Right ventricle myocardium superior (tissue), 1 donor: ENCODE data around the gene TCEAL7. TPM values are rescaled to one million over a fixed set of nuclear protein-coding genes. Genes with fewer than 3 reads are reported as not detected.
"Not testable (repeated sequence)": the region's sequence is repeated elsewhere in the genome, so short reads cannot be mapped to it uniquely, and the experiment has no call there.

Experiments used
- ATAC-seq: fragments of 200-7000 bp; cut with Tn5 transposase; one replicate; pipeline ENCODE4 v1.9.1; 2020; ENCODE audit warnings: mild to moderate bottlenecking; ENCODE audit not compliant: poor library complexity
- DNase-seq: peaks from one replicate; pipeline ENCODE4 v3.0.0-alpha.2; 2020
- intact Hi-C: fragments of 100-400 bp; cut with DNase I; formaldehyde crosslinking; loops from one replicate; pipeline ENCODE4 v1.11.2; 2022
- long read RNA-seq: library from polyadenylated mRNA; unstranded; transcript quantifications from one replicate; pipeline ENCODE4 v2.0.0, GENCODE V29; 2021
- total RNA-seq: library from RNA; stranded (reverse); fragmentation: NEBNext Ultra II Directional; extraction: Animal tissue kit (Norgen Biotek cat#: 25700); gene quantifications from one replicate; pipeline ENCODE4 v1.2.1, GENCODE V29; 2021
- donor health status: DM: no; HTN: yes; CAD: no; lungs with severe emphysema.

The TCEAL7 gene, protein sequence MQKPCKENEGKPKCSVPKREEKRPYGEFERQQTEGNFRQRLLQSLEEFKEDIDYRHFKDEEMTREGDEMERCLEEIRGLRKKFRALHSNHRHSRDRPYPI
- total RNA-seq = 1.7 TPM
- long read RNA-seq, partial matches to known transcripts = 2 of 3 reads
- long read RNA-seq, other reads (novel, unspliced or antisense) = 0 of 3 reads

DNA sequence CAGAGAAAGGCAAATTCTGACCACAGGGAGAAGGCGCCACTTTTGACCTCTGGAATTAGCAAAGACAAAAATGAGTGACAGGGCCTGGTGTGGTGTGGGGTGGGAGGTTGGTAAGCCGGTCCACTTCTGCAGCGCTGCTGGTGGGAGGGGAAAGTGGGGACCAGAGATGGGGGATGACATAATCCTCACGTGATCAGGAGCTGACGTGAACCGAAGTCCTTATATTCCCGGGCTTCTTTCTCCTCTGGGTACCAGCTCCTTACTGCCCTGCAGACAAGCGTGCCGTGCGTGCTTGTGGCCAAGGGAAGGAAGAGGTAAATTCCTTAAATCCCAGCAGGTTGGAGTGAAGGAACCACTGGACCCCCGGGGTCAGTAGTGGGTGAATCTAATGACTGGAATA, at the start of gene TCEAL7:
TSS of gene TCEAL7 (plus strand) at position 249 of the 400 bp plus-strand sequence. CDS start 1,165 bp downstream, outside the sequence.
- intact Hi-C loops = no loop called here
- peak; percentile 67 for ATAC-seq
- peak; percentile 57 for DNase-seq

DNA sequence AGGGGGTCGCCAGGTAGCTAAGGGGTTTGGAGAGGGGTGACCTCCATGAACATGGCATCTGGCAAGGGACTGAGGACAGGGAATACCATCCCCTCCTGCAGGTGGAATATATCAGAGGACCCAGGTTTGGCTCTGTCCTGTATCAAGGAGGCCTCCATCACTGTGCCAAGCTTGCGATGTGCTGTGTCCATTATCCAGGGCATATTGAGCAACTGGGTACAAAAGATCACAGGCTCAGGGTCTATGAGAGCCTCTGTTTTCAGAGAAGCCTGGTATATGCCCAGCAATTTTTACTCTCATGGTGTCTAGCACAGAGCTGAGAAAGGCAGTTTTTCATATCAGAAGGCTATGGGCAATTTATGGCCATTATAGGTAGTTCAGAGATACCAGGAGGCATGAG, 36.9 kb upstream of the TCEAL7 start:
- ATAC-seq (no peak), DNase-seq (no peak)
- intact Hi-C loops = no loop called here

DNA sequence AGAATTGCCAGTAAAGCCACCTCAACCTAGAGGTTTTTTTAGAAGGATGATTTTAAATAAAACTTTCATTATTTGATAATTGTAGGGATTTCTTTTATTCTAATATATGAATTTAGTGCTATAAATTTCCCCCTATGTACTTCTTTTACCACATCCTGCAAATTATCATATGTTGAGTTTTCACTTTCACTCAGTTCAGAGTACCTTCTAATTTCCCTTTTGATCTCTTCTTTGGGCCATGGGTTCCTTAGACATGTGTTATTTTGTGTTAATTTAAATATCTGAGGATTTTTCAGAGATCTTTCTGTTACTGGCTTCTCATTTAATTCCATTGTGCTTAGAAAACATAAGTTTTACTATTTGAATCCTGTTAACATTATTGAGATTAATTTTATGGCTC, 25.3 kb upstream of the TCEAL7 start:
- ATAC-seq (no peak), DNase-seq (no peak)
- intact Hi-C loops = no loop called here

DNA sequence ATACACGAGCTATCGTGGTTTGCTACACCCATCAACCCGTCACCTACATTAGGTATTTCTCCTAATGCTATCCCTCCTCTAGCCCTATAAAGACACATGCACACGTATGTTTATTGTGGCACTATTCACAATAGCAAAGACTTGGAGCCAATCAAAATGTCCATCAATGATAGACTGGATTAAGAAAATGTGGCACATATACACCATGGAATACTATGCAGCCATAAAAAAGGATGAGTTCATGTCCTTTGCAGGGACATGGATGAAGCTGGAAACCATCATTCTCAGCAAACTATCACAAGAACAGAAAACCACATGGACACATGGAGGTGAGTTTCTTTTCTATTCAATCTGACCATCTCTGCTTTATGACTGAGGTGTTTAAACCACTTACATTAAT, 24.4 kb upstream of the TCEAL7 start:
- ATAC-seq, DNase-seq, intact Hi-C loops: not testable (repeated sequence)

DNA sequence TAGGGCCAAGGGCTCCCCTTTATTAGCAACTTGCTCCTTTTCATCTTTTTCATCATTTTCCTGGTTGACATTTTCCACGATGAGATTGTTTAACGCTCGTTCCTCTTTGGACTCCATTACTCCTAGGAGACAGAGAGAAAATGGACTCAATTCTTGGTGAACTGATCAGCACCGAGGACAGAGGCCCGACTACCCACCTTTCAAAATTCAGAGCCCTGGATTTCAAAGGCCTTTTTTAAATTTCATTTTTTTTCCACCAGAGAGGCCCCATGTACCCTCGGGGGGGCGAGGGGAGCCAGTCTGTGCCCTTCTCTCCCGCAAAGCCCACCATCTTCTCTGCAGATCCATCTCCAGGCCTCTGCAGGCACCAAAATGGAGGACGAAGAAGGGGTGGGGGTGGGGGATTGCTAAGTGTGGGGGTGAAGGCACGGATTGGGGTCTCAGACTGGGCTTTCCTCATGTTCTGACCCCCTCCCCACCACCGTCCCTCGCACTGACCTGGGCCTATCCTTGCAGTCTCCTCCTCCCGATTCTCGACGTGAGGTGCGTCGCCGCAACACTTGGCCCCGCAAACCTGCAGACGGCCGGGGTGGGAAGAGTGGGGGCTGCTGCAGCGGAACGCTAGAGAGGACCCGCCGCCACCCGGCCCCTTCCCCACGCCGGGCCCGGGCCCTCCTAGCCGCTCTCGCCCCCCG, 20.0 kb upstream of the TCEAL7 start:
- DNase-seq (no peak), ATAC-seq (no peak)
- intact Hi-C loops = no loop called here

DNA sequence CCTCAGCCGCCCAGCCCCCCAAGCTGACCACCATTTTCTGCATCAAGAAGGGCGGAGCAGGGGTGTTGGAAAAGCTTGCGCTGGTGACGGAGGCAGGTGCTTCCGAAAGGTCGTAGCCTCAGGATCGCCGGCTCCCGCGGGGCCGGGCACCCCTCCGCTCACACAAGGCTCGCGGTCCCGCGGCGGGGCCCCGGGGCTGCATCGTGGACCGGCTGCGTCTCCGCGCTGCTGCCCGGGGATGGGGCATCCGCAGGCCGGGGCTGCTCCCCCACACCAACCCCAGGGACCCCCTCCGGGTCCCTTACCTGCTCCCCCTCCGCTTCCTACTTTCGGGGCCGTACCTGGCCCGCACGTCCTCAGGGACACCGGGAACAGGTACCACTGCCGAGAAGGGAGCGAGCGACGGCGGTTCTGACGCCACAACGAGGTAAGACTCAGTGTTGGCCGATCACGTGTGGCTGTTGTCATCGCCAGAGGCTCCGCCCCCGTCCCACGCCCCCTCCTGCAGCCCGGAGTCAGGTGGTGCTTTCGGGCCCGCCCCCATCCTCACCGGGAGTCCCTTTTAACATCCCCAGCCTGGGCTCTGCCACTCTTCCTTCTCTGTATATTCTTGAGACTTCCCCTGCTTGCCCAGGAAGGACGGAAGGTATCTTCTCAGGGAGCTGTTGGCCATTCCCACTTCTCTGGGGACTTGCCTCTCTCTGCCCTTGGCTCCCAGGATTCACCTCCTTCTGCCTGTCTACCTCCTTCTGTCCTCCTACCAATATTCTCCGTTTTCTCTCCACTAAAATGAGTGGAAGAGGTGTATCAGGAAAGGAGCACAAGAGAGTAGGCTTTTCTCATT, 19.3 kb upstream of the TCEAL7 start, which contains the start of gene BEX2:
TSS of gene BEX2 (minus strand) at position 436 of the 844 bp plus-strand sequence. CDS start 1,014 bp downstream, outside the sequence.
- DNase-seq (peak; percentile 49), ATAC-seq (no peak)
- intact Hi-C loops = no loop called here

DNA sequence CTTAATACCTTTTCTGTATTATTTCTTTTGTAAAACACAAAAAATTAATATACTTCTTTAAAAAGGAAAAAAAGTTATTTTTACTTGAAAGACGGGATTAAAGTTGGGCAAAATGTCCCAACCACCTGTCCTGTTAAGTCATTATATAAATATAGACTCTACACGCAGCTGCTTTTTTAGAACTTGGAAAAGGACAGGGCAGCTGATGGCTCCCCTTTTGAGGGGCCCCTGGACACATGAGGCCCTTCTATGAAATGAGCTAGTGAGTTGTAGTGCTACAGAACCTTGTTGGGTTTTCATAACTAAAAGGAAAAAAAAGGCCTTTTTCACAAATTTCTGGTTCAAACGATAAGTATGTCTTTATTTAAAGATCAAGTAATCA, 18.6 kb upstream of the TCEAL7 start:
- DNase-seq (no peak), ATAC-seq (no peak)
- intact Hi-C loops = no loop called here

DNA sequence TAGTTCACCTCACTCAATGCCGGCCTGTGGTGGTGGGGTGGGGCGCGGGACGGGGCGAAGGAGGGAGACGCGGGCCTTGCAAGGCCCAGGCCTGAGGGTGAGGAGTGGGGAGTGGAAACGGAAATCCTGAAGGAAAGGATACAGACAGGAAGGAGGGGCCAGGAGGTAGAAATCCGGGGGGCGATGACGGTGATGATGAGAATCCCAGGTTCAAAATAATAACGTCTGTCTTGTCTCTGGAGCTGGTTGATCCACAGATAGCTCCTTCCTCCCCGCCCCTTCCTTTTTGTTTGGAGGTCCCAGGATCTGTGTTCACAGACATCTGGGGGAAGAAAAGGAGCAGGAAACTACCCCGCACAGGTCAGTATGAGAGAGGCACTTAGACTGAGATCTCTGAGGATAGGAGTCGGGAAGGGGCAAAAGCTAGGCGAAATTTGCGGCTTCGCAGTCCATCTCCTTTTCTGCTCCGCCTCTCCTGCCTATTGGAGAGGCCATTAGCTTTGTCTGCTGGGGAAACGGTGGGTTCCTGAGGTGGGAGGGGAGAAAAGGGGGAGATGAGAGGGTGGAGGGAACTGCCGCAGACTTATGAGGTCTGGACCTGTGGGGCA, 746 bp downstream of the TCEAL7 start:
- intact Hi-C loops = no loop called here
- no peak for ATAC-seq
- DNase-seq = no peak

DNA sequence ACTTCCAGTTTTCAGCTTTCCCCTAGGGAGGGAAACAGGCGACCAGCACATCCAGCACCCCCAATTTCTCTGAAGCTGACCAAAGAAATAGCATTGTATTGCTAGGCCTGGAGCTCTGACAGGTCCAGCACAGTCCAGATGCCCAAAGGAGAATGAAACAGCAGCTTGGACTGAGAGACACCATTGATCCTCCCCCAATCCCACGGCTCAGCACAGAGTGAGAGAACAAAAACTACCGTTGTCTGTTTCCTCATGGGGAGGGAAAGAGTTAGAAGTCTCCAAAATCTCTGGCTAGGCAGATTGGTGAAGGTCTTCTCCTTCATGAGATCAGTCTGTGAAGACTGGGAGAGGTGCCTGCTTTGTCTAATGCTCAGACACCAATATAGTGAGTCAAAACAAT, 8.6 kb downstream of the TCEAL7 start:
- intact Hi-C loops = no loop called here
- DNase-seq = no peak
- ATAC-seq = no peak

DNA sequence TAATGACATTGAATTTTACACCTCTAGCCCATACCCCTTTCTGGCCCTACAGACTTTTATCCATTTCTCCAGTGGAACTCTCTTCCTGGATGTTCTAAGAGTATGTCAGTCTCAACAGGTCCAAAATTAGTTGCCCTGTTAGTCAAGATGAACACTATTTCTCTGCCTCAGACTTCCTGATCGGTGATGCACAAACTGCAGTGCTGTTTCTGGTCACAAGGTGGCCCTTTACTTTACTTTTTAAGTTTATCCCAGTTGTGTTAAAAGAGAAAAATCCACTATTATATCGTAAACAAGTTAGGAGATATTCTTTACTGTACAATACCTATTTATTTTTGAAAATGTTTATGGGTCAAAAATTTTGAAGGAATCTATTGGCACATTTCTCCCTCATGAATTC, 13.1 kb downstream of the TCEAL7 start:
- DNase-seq (no peak), ATAC-seq (no peak)
- intact Hi-C loops = loop anchor here (5.0 kb wide), 1 partner anchor 124 kb away; no protein-coding TSS in a partner anchor

DNA sequence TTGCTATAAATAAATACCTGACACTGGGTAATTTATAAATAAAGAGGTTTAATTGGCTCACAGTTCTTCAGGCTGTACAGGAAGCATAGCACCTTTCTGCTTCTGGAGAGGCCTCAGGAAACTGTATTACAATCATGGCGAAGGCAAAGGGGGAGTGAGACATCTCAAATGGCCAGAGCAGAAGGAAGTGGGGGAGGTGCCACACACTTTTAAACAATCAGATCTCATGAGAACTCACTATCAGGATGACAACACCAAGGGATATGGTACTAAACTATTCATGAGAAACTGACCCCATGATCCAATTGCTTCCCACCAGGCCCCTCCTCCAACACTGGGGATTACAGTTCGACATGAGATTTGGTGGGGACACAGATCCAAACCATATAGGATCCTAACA, 14.6 kb downstream of the TCEAL7 start:
- DNase-seq = no peak
- intact Hi-C loops = loop anchor here (5.0 kb wide), 1 partner anchor 123 kb away; no protein-coding TSS in a partner anchor
- no peak for ATAC-seq

DNA sequence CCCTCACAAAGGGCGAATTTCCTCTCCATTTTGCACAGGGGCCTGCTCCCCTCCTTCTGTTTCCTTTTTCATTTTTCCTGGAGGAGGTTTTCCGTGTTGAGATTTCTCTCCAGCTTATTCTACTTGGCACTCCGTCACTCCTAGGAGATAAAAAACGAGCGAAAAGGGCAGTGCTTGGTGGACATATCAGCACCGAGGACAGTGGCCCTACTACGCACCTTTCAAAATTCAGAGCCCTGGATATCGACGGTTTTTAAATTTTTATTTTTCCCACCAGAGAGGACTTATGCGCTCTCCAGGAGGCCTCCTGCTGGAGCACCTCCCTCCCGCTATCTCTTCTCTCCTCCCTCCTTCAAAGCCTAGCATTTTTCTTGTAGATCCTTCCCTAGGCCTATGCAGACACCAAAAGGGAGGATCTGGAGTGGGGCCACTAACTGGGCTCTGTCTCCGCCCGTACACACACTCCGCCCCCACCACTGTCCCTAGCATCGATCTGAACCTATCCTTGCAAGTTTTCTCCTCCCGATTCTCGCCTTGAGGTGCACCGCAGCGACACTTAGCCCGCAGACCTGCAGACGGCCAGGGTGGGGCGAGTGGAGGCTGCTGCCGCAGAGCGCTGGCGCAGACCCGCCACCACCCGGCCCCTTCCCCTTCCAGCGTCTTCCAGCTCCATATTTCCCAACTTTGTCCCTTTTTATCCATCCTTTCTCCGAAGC, 17.8 kb downstream of the TCEAL7 start:
- DNase-seq (no peak), ATAC-seq (no peak)
- intact Hi-C loops = no loop called here

DNA sequence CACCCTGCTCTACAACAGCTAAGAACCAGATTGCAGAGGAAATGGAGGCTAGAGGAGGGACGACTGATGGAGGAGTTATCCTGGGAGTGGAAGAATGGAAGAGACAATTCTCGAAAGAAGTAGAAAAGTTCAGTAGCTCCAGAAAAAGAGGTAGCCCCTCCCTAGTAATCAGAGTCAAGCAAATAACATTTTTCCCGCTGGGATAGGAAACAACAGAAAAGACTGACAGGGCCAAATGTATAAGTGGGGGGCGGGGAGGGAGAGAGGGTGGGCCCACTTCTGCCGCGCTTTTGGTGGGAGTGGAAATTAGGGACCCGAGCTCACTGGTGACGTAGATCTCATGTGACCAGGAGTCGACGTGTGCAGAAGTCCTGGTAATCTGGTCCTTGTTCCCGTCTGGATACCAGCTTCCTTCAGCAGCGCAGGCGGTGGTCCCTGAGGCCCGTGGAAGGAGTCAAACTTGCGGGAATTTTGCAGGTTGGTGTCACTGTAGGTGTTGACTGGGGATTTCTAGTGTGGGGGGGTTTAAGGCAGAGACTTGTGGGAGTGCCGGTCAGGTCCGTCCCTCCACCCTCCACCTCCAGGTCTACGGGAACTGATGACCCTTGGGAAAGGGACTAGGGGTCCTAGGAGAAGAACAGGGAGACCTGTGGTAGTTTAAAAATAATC, 26.2 kb downstream of the TCEAL7 start, which contains the start of gene TCEAL9:
TSS of gene TCEAL9 (plus strand) at position 377 of the 669 bp plus-strand sequence. CDS start 1,179 bp downstream, outside the sequence.
- intact Hi-C loops = no loop called here
- peak; percentile 61 for DNase-seq
- ATAC-seq = peak; percentile 97

DNA sequence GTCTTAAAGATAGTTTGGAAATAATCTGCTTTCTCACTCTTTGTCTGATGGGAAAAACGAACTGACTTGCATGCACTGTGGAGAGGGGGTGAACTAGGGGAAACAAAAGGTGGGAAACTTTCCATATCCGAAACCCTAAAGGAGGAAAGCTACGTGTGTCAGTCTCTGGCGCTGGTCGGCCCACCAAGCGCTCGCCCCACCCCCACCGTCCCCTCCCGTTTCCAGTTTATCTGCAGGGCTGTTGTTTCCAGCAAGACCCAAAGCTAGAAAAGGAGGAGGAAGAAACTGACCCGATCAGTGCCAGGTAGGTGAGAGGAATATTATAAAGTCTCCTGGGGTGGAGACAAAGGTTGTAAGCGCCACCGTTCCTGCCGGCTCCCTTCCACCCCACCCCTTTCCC, 26.8 kb downstream of the TCEAL7 start:
- intact Hi-C loops = no loop called here
- ATAC-seq (peak; percentile 88), DNase-seq (no peak)

DNA sequence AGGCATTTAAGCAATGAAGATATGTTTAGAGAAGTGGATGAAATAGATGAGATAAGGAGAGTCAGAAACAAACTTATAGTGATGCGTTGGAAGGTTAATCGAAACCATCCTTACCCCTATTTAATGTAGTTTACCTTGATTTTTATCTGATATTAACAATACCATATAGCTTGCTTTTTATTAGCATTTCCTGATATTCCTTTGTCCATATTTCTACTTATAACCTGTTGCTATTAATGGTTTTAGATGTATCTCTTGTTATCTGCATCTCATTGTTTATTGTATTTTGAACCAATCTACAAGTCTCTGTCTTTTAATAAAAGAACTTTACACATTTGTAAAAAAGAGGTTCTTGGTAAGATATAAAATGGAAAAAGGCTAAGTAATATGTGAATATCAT, 27.8 kb downstream of the TCEAL7 start:
- intact Hi-C loops = no loop called here
- ATAC-seq = no peak
- no peak for DNase-seq

DNA sequence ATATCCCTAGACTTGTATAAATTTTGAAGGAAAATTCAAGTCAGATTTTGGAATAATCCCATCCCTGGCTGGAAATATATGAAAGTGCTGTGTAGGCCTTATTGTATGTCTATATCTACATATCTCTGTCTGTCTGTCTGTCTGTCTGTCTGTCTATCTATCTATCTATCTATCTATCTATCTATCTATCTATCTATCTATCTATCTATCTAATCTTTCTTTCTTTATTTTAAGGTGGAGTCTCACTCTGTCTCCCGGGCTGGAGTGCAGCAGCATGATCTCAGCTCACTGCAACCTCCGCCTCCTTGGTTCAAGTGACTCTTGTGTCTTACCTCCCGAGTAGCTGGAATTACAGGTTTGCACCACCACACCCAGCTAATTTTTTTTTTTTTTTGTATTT, 29.6 kb downstream of the TCEAL7 start:
- ATAC-seq, DNase-seq, intact Hi-C loops: not testable (repeated sequence)

DNA sequence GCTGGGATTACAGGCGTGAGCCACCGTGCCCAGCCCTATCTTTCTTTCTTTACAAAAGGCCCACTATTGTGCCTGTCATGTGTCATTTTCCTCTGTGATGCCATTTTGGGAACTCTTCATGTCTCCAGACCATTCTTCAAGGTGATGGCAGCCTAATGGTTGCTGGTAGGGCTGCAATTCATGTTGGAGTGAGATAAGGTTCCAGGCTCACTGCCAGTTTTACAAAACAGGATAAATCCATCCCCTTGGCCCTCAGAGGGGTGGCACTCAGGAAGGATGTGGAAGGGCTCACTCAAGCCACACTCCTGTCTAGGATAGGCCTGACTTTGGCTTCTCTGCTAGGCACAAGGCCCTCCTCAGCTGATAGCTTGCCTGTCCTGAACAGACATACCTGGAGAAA, 30.1 kb downstream of the TCEAL7 start:
- intact Hi-C loops = no loop called here
- DNase-seq = no peak
- no peak for ATAC-seq

DNA sequence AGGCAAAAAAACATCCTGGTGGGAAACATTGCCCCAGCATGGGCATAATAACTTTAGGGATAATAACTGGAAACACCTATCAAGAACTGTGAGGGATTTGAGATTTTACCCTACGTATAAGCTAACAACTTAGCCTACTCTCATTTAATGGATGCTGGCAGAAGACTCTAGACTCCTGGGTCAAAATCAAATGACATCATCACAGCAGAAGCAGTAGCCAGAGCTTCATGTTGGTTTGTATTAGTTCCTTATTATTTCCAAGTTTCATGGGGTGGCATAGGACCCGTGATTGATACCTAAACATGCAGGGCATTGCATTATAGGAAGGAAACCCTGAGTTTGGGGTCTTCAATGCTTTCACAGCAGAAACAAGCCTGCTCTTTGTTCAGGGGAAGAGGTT, 30.9 kb downstream of the TCEAL7 start:
- intact Hi-C loops = no loop called here
- DNase-seq (no peak), ATAC-seq (no peak)
